H1 (cell line): Measurements from ENCODE around the gene ARL11. TPM values are rescaled to one million over a fixed set of nuclear protein-coding genes. Genes with fewer than 3 reads are reported as not detected.

Source experiments
- CTCF ChIA-PET: fragments of 300-600 bp; sonication (Branson Sonifier 250); formaldehyde crosslinking; loops from one replicate; lab custom pipeline; 2021; ENCODE audit not compliant: partially characterized antibody; lab: Charles Lee
- POLR2A ChIA-PET: fragments of 300-600 bp; sonication (Branson Sonifier 250); formaldehyde crosslinking; loops from one replicate; lab custom pipeline; 2021; ENCODE audit warnings: inconsistent platforms; ENCODE audit not compliant: partially characterized antibody; lab: Charles Lee
- DNase-seq, 2 experiments: peaks; one replicate each; pipeline versions ENCODE4 v3.0.0 to v3.0.0-alpha.2; 2010 to 2022; ENCODE audit warnings: low spot score in 2 of 2, low read depth in 1 of 2, mixed read lengths in 1 of 2
- FAIRE-seq: peaks from 2 replicates; lab custom pipeline; 2011; peaks lifted over from hg19 to GRCh38; lab: Jason Lieb, UNC
- H2AFZ ChIP-seq: 2 replicates; pipeline ENCODE4 v1.8.1; 2012; ENCODE audit warnings: low read length, inconsistent platforms
- H2AK5ac ChIP-seq: 2 replicates; pipeline ENCODE4 v1.6.1; 2013; ENCODE audit warnings: low read depth, low read length
- H2BK120ac ChIP-seq: replicated peaks from 2 replicates; pipeline ENCODE3; 2013; ENCODE audit warnings: low read depth, low read length, inconsistent platforms
- H2BK12ac ChIP-seq: 2 replicates; pipeline ENCODE4 v1.6.1; 2013; ENCODE audit warnings: low read depth, low read length
- H2BK15ac ChIP-seq: 2 replicates; pipeline ENCODE4 v1.6.1; 2013; ENCODE audit warnings: low read length
- H2BK20ac ChIP-seq: 2 replicates; pipeline ENCODE4 v1.6.1; 2013; ENCODE audit warnings: low read length
- H2BK5ac ChIP-seq: 2 replicates; pipeline ENCODE4 v1.6.1; 2013; ENCODE audit warnings: low read depth, low read length
- H3K14ac ChIP-seq: 2 replicates; pipeline ENCODE4 v1.6.1; 2013; ENCODE audit warnings: inconsistent platforms; ENCODE audit not compliant: insufficient read length
- H3K18ac ChIP-seq: 2 replicates; pipeline ENCODE4 v1.6.1; 2013; ENCODE audit warnings: low read length; ENCODE audit errors: extremely low read depth
- H3K23ac ChIP-seq: 2 replicates; pipeline ENCODE4 v1.6.1; 2013; ENCODE audit warnings: inconsistent platforms; ENCODE audit not compliant: insufficient read length
- H3K23me2 ChIP-seq: 2 replicates; pipeline ENCODE4 v1.6.1; 2013; ENCODE audit warnings: low read depth, low read length
- H3K27ac ChIP-seq: 2 replicates; pipeline ENCODE4 v1.6.1; 2011; ENCODE audit warnings: low read depth, low read length, inconsistent platforms
- H3K27me3 ChIP-seq, 4 experiments: replicated peaks in 1 of 4; 1 replicate in 1 of 4; 2 replicates in 3 of 4; pipeline versions ENCODE4 v1.6.1 to v1.8.1; 2011 to 2013; ENCODE audit warnings: low read length in 3 of 4, mild to moderate bottlenecking in 3 of 4, inconsistent platforms in 2 of 4, mixed read lengths in 2 of 4, moderate library complexity in 1 of 4; ENCODE audit not compliant: control insufficient read depth in 3 of 4, insufficient read depth in 3 of 4; ENCODE audit errors: extremely low read depth in 1 of 4
- H3K36me3 ChIP-seq, 4 experiments: 2 replicates each; pipeline versions ENCODE4 v1.6.1 to v1.8.1; 2011 to 2013; ENCODE audit warnings: mild to moderate bottlenecking in 4 of 4, low read length in 3 of 4, moderate library complexity in 2 of 4, control low read depth in 1 of 4, inconsistent platforms in 1 of 4; ENCODE audit not compliant: insufficient read depth in 4 of 4, control insufficient read depth in 2 of 4
- H3K4ac ChIP-seq: replicated peaks from 2 replicates; pipeline ENCODE3; 2013; ENCODE audit warnings: low read length, low read depth, mixed read lengths, inconsistent platforms; ENCODE audit not compliant: insufficient read length
- H3K4me1 ChIP-seq, 4 experiments: replicated peaks in 1 of 4; 1 replicate in 1 of 4; 2 replicates in 3 of 4; pipeline versions ENCODE4 v1.6.1 to v1.8.1; 2011 to 2013; ENCODE audit warnings: low read length in 3 of 4, inconsistent platforms in 2 of 4, mixed read lengths in 1 of 4; ENCODE audit not compliant: insufficient read depth in 4 of 4, control insufficient read depth in 3 of 4
- H3K4me2 ChIP-seq, 2 experiments: 2 replicates each; pipeline versions ENCODE4 v1.6.1 to v1.8.1; 2011 to 2013; ENCODE audit warnings: low read depth in 2 of 2, low read length in 2 of 2, control low read depth in 1 of 2, inconsistent platforms in 1 of 2, mild to moderate bottlenecking in 1 of 2; ENCODE audit not compliant: insufficient read depth in 1 of 2
- H3K4me3 ChIP-seq, 4 experiments: fragments of 200-600, 300-600 bp in 1 of 4; sonication (generic), shearing (Covaris generic), sonication (Bioruptor Twin) in 1 of 4; 2 replicates each; pipeline versions ENCODE4 v1.5.1 to v1.8.1; 2011 to 2016; ENCODE audit warnings: low read length in 4 of 4, low read depth in 3 of 4, control low read depth in 2 of 4, inconsistent platforms in 2 of 4, mild to moderate bottlenecking in 2 of 4, mixed read lengths in 1 of 4, moderate library complexity in 1 of 4; ENCODE audit not compliant: insufficient read depth in 2 of 4; ENCODE audit errors: extremely low read depth in 1 of 4
- H3K56ac ChIP-seq: replicated peaks from 2 replicates; pipeline ENCODE3; 2013; ENCODE audit warnings: low read depth, mild to moderate bottlenecking, mixed read lengths, low read length, inconsistent platforms; ENCODE audit not compliant: insufficient read length
- H3K79me1 ChIP-seq: 2 replicates; pipeline ENCODE4 v1.6.1; 2013; ENCODE audit warnings: low read depth, low read length, control low read depth
- H3K79me2 ChIP-seq, 2 experiments: 2 replicates each; pipeline versions ENCODE4 v1.6.1 to v1.8.1; 2012 to 2013; ENCODE audit warnings: low read length in 2 of 2, mild to moderate bottlenecking in 2 of 2, inconsistent platforms in 1 of 2; ENCODE audit not compliant: insufficient read depth in 2 of 2, control insufficient read depth in 1 of 2
- H3K9ac ChIP-seq, 4 experiments: replicated peaks in 1 of 4; 1 replicate in 1 of 4; 2 replicates in 3 of 4; pipeline versions ENCODE4 v1.6.1 to v1.8.1; 2011 to 2013; ENCODE audit warnings: low read depth in 3 of 4, low read length in 3 of 4, control low read depth in 2 of 4, mild to moderate bottlenecking in 2 of 4, moderate library complexity in 2 of 4, inconsistent platforms in 1 of 4; ENCODE audit errors: extremely low read depth in 1 of 4
- H3K9me3 ChIP-seq, 2 experiments: 2 replicates each; pipeline versions ENCODE4 v1.6.1 to v1.8.1; 2012 to 2013; ENCODE audit warnings: mild to moderate bottlenecking in 2 of 2, moderate library complexity in 2 of 2, control low read depth in 1 of 2, inconsistent platforms in 1 of 2, low read depth in 1 of 2, low read length in 1 of 2, mixed read lengths in 1 of 2; ENCODE audit not compliant: insufficient read depth in 2 of 2
- H4K20me1 ChIP-seq, 2 experiments: replicated peaks in 1 of 2; 2 replicates each; pipeline versions ENCODE3 to v1.8.1; 2011 to 2013; ENCODE audit warnings: inconsistent platforms in 2 of 2, low read length in 2 of 2, mild to moderate bottlenecking in 1 of 2; ENCODE audit not compliant: insufficient read depth in 2 of 2, control insufficient read depth in 1 of 2
- H4K5ac ChIP-seq: 2 replicates; pipeline ENCODE4 v1.6.1; 2013; ENCODE audit warnings: low read length, low read depth, mixed read lengths, inconsistent platforms; ENCODE audit not compliant: insufficient read length
- H4K8ac ChIP-seq: 2 replicates; pipeline ENCODE4 v1.8.0; 2013; ENCODE audit warnings: mild to moderate bottlenecking, moderate library complexity, low read length, inconsistent platforms; ENCODE audit not compliant: insufficient read depth; ENCODE audit errors: extremely low read depth
- H4K91ac ChIP-seq: replicated peaks from 2 replicates; pipeline ENCODE3; 2013; ENCODE audit warnings: low read length, mixed read lengths, inconsistent platforms; ENCODE audit not compliant: insufficient read length
- ATF3 ChIP-seq: IDR thresholded peaks from 2 replicates; pipeline ENCODE4 v1.6.1; 2011; ENCODE audit warnings: low read depth, mild to moderate bottlenecking, low read length; ENCODE audit not compliant: insufficient read depth
- CTBP2 ChIP-seq: IDR thresholded peaks from 2 replicates; pipeline ENCODE4 v1.7.0; 2011; ENCODE audit warnings: borderline replicate concordance, mild to moderate bottlenecking, moderate library complexity, mixed read lengths, low read length; ENCODE audit not compliant: insufficient read depth, insufficient read length
- EZH2 ChIP-seq: fragments of 200-600 bp; sonication (generic); IDR thresholded peaks from 2 replicates; pipeline ENCODE4 v1.7.1; 2012; ENCODE audit warnings: low read depth, mild to moderate bottlenecking, moderate library complexity, low read length, inconsistent platforms; ENCODE audit not compliant: severe bottlenecking
- RFX5 ChIP-seq: IDR thresholded peaks from 2 replicates; pipeline ENCODE4 v1.6.1; 2011; ENCODE audit warnings: low read depth, low read length, improper control_type of control experiment, borderline replicate concordance
- RNF2 ChIP-seq: fragments of 200-900, 300-1000 bp; sonication (generic); IDR thresholded peaks from 2 replicates; pipeline ENCODE4 v1.7.1; 2016; ENCODE audit warnings: borderline replicate concordance, low read depth, mild to moderate bottlenecking, antibody characterized with exemption, low read length; ENCODE audit not compliant: poor library complexity, severe bottlenecking; ENCODE audit errors: missing control alignments
- USF2 ChIP-seq: IDR thresholded peaks from 2 replicates; pipeline ENCODE4 v1.6.1; 2011; ENCODE audit warnings: low read length, improper control_type of control experiment
- polyA plus RNA-seq, 7 experiments: library from polyadenylated mRNA; depleted of rRNA in 3 of 7; stranded (reverse) in 5 of 7; unstranded in 2 of 7; fragments of >200 nt in 5 of 7; fragments of 200-250 nt in 2 of 7; gene quantifications; 1 replicate in 5 of 7; 2 replicates in 1 of 7; 4 replicates in 1 of 7; pipeline versions ENCODE4 v1.2.1 to v1.2.3, GENCODE V29; 2011 to 2013; ENCODE audit warnings: missing spikeins in 2 of 7, mixed read lengths in 2 of 7
- total RNA-seq: library from RNA; stranded (reverse); fragmentation: NEBNext Ultra II Directional; extraction: Animal tissue kit (Norgen Biotek cat#: 25700); gene quantifications from 2 replicates; pipeline ENCODE4 v1.2.1, GENCODE V29; 2021

ARL11 gene
- total and polyA plus RNA-seq, 2 of the 8 experiments (the other 6 are each of a cell fraction or from before 2014, with no cell fraction given): 0.45 to 0.52 TPM

- Histone ChIP-seq H4K91ac (no peak overlapping the region), H3K18ac (no peak overlapping the region), H2BK15ac (no peak overlapping the region), H3K9ac (no peak overlapping the region), H2BK12ac (no peak overlapping the region), H3K23me2 (no peaks in the 10 kb centered on the region), H3K23ac (no peak overlapping the region), H3K27ac (no peak overlapping the region), H3K56ac (no peak overlapping the region), H4K8ac (no peak overlapping the region), H4K5ac (no peak overlapping the region), H3K4me1 (no peaks in the 10 kb centered on the region), H3K36me3 (no peaks in the 10 kb centered on the region), H2BK20ac (no peak overlapping the region), H2AK5ac (no peak overlapping the region), H2BK5ac (no peak overlapping the region), H3K27me3 (no peaks in the 10 kb centered on the region; a peak in 1 of 7 replicates), H3K9me3 (no peaks in the 10 kb centered on the region), H3K14ac (no peak overlapping the region), H3K79me1 (no peaks in the 10 kb centered on the region), H3K4me3 (no peak overlapping the region), H3K4ac (no peak overlapping the region), H3K4me2 (no peak overlapping the region), H2AFZ (no peak overlapping the region), H2BK120ac (no peak overlapping the region), H4K20me1 (no peaks in the 10 kb centered on the region), H3K79me2 (no peaks in the 10 kb centered on the region)
- no peak for TF ChIP-seq EZH2
- no peak for TF ChIP-seq USF2
- TF ChIP-seq RNF2: no peak
- no peak for TF ChIP-seq RFX5
- no peak for TF ChIP-seq ATF3
- no peak for TF ChIP-seq CTBP2
- ChIA-PET POLR2A (no interaction called here), CTCF (interaction anchor here (0.8 to 1.0 kb wide), 2 partner anchors 9 to 12 kb away, joined by 3 to 4 read pairs; no protein-coding TSS in a partner anchor)
- FAIRE-seq: no peak
- DNase-seq: no peak
Measured at GRCh38 chr13:49594576-49594975, 33.7 kb upstream of the ARL11 start.
